GM19193 (cell line): ENCODE data around the gene SORCS2.

Experiments
- POLR2A ChIP-seq: IDR thresholded peaks from 4 replicates; pipeline ENCODE4 v1.6.1; 2011; ENCODE audit not compliant: insufficient read depth, insufficient read length; ENCODE audit errors: extremely low read depth

Gene SORCS2

DNA sequence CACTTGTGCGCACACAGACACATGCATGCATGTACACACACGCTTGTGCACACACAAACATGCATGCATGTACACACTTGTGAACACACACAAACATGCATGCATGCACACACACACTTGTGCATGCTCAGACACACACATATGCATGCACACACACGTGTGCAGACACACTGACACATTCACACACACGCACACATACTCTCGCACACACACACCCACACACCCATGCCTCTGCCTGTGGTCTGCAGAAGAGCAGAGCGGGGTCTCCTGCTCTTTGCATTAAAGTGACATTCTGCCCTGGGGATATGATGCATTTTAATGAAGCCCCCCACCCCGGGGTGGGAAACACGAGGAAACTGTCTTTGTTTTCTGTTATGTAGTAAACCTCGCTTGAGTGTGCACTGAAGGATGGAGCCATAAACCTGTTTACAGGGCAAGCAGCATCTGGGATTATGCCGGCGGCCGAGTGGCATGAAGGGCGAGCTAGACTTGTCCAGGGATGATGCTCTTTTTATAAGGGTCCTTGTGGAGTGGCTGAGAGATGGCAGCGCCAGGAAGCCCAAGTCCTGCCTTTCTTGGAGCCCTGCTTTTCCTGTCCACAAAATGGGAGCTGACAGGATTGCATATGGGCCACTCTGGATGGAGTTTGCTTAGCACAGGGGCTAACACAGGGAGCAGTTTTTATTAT lies 224.6 kb downstream of the SORCS2 start:
- TF ChIP-seq POLR2A, result no peak

DNA sequence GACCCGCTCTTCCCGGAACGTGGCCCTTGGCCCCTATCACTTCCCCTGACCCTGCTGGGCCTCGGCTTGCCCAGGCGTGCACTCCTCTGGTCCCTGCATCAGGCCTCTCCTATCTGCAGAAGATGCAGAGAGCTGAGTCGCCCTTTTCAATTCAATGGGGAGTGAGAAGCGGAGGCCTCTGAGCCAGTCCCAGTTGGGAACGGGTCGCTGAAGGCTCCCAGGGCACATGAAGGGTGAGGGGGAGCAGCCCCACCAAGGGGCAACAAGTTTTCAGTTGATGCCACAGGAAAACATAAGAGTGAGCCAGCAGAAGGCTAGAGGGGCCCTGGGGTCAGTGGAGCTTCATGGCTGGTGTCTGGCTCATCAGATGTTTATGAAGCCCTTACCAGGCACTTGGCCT lies 225.3 kb downstream of the SORCS2 start:
- TF ChIP-seq POLR2A, result no peak

DNA sequence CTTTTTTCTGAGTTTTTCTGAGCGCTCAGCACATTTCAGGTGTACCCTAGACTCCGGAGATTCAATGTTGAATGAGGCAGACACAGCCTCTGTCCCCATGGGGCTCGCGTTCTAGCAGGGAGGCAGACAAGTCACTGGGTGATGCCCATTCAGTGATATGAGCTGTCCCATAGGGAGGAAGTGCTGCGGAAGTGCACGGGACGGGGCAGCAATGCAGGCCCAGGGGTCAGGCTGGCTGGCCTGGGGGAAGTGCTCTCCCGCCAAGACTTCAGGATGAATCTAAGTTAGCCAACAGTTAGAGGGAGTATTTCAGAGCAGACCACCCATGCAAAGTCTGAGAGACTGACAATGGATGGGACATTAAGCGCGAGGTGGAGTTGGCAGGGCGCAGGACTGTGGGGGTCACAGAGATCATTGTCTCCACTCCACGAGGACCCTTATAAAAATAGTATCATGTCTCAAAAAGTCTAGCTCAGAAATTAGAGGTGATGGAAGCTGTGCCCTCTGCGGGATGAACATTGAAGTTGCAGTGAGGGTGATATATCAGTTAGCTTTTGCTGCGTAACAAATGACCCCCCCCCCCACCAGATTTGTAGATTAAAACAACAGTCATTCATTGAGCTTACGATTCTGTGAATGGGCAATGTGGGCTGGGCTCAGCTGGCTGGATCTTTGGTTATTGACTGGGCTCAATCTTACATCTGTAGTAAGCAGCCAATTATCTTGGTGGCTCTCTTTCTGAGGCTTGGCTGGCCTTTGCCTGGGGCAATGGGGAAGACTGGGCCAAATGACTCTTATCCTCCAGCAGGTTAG lies 226.0 kb downstream of the SORCS2 start:
- TF ChIP-seq POLR2A, result no peak

DNA sequence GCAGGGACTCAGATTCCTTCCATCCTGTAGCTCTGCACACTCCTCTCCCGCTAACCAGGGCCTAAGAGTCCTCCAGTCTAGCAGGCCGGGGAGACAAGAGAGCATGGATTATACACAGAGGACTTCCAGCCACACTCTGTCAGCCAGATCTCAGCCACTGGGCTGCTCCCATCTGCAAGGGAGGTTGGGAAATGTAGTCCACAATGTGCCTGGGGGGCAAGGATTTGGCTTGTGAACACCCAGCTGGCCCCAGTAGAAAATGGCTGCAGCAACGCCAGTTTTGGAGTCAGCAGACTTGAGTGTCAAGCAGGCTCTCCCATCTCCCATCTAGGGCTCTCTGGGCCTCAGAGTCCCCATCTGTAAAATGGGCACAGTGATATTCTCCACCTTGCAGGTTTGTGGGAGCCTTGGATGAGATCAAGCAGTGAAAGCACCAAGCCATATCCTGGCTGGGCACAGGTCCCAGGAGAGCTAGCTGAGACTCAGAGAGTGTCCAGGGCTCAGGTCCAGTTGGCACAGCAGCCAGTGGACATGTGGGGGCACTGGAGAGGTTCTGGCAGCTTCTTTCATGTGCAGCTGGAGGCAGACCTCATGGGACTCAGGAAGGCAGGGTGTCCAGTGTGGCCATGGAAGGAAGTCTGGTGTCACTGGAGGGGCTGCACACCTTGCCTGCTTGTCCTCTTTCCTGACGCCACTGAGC lies 227.8 kb downstream of the SORCS2 start:
- TF ChIP-seq POLR2A, result no peak

DNA sequence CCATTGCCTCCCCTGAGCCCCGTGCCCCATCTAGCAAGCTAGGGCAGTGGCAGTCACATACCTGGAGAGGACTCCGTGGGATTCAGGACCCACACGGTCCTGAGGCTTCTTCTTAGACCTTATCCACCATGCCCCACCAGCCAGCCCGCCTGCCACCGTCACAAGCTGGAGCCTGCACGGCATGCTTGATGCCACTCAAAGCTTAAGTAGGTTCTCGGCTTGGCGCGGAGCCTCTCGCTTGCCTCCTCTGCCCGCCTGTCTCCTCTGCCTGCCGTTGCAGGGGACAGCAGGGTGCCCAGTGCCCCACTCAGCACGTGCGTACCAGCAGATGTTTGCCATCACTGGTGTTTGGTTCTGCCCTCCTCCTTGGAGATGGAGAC lies 228.3 kb downstream of the SORCS2 start:
- no peak for TF ChIP-seq POLR2A

DNA sequence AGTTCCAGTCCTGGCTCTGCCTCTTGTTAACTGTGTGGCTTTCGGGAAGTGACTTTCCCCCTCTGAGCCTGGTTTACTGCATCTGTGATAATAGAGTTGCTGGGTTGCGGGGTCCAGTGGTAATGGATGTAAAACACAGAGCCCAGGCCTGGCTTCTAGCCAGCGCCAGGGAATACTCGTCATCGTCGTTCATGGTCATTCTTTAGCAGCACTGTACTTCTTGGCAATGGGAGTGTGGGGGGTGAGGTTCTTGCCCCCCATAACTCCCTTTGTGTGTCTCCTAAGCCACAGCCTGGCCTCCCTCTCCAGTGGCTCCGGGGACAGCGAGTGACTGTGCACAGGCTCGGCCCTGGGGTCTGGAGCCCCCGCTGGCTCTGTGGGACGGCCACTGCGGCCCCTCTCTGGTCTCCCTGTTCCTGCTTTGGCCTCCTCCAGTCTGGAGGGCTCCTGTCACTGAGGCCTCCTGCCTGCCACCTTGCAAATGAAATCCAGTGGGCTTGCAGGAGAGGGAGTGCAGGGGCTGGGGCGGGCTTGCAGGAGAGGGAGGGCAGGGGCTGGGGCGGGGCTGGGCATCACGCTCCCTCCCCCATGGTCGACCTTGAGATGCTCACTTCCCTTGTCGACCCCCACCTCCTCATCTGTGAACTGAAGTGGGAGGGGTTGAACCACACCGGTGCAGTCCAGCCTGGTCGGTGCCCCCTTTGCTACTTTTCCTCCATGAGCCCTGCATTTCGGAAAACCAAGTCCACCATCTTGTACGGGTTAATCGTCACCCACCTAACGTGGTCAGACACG lies 229.2 kb downstream of the SORCS2 start:
- TF ChIP-seq POLR2A, result no peak

DNA sequence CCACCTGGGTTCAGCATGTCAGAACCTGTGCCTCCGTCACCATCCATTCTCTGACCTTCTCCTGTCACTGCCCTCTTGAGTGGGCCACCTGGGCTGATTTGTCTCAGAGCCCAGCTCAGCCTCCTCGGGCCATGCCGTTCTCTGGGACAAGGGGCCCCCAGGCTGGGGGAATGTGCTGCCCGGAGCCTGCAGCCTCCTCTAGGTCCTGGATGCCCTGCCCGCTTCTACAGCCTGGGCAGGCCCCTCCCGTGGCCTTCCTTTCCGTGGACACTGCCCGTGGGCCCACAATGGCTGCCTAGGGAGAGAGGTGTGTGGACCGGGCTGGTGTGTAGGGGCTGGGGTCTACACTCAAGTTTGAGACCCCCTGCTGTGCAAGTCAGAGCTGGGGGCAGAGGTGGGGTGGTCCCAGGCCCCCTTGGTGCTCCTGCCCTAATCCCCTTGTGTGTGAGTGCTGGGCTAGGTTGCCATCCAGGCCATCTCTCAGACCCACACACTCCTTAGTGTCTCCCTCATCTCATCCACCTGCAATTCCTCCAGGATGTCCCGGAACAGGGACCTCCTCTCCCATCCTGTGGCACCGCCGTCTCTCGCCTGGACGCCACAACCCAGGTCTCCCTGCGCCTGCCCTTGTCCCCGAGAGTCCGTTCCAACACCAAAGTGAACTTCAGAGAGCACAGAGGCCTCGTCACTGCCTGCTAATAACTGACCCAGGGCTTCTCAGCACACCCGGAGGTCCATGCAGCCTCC lies 230.0 kb downstream of the SORCS2 start:
- no peak for TF ChIP-seq POLR2A

DNA sequence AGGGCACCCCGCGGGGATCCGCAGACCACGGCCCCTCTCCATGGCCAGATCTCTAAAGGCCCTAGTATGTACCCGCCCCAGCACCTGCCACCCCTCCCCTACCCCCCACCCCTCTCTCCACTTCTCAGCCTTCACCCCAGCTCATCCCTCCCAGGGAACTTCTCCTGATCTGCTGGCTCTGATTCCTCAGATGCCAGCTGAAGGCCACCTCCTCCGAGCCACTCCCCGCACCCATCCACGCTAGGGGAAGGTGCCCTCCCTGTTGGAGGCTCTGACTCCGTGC lies 230.5 kb downstream of the SORCS2 start:
- TF ChIP-seq POLR2A, result no peak

DNA sequence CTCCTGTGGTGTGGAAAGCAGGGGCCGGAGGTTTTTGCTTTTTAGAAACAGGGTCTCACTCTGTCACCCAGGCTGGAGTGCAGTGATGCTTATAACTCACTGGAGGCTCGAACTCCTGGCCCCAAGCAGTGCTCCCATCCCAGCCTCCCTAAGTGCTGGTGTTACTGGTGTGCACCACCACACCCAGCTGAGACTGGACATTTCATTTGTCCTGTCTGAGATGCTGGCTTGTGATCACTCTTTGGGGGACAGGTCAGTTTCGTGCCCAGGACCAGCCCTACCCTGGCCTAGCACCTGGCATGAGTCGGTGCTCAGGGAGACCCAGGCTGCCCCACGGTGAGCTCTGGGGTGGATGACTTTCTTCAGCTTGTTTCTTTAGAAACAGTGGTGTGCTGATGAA lies 231.1 kb downstream of the SORCS2 start:
- TF ChIP-seq POLR2A, result no peak

DNA sequence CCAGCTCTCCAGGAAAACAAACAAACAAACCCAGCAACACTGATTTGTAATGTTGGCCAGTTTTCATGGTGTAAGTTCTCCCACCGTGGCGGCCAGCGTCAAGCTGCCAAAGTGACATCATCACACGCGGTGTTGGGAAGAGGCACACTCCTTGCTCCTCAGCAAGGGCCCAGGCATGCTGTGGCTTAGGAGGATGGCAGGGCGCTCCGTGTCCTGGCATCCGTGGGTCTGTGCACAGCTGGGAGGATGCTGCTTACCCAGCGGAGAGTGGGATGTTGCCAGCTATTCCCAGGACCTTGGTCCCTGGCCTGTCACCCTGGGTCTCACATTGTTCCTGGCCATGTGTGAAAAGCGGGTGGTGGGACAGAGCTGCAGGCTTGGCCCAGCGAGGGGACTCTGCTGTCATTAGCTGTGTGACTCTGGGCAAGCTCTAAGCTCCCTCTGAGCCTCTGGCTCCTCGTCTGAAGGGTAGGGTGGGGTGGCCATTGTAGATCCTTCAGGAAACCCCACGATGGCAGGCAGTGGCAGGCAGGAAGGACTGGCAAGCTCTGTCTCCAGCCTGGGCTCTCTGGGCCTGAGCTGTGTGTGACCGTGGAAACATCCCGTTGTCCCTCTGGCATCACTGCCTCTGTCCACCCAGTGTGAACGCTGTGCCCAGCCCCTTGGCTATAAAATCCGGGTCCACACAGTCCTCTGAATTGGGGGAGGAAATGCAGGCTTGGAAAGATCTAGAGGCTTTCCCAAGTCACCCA lies 231.6 kb downstream of the SORCS2 start:
- no peak for TF ChIP-seq POLR2A

DNA sequence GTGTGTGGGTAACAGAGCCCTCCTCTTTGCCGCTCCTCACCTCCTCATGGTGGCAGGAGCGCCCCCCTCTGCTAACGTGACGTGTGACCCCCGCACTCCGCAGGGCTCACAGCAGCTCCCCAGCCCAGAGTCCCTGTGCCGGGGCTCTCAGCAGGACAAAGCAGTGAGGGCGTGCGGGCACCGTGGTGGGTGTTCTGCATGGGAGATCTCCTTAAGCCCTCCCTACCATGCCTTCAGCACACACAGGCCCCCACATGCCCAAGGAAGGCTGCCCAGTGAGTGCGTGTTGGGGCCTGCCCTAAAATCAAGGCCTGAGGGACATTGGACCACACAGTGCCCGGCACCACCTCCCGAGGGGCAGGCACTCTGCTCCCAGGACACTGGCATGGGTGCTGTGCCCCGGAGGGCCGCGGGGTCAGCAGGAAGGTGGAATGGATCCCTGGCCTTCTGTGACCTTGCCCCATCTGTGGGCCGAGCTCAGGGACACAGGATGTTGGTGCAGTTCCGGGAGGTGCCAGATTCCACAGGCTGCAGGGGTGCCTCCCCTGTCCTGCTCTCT lies 232.3 kb downstream of the SORCS2 start:
- TF ChIP-seq POLR2A, result no peak

DNA sequence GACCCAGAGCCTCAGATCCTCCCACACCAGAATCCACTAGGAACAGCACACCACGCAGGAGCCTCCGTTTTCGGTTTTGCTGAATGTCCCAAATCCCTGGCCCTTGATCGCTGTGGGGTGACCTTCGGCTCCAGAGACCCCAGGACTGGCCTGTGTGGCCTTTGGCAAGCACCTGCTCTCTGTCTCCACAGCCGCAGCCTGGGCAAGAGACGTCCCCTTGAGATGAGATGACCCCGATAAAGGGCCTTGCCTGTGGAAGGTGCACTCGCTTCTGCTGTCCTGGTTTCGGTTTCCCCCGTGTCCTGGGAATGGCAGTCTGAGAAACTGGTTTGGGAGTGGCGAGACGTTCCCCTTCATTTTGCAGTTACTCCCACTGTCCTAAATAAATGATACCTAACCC lies 232.8 kb downstream of the SORCS2 start:
- no peak for TF ChIP-seq POLR2A
